ENCODE measurements around the gene LMO7. TPM values are rescaled to one million over a fixed set of nuclear protein-coding genes. Genes with fewer than 3 reads are reported as not detected.

The LMO7 gene
- total and polyA plus RNA-seq, 2 of the 13 experiments (the other 11 are each of a cell fraction or from before 2014, with no cell fraction given) = 34.0 to 121 TPM

GRCh38 chr13:75635101-75635827 is 866 bp upstream of the LMO7 start (continued):
- TF ChIP-seq CEBPB (IDR thresholded peaks at IDR 0.05; ENCODE audit: borderline replicate concordance, low read depth, low read length) = no peak
- TF ChIP-seq, protein P1, sequence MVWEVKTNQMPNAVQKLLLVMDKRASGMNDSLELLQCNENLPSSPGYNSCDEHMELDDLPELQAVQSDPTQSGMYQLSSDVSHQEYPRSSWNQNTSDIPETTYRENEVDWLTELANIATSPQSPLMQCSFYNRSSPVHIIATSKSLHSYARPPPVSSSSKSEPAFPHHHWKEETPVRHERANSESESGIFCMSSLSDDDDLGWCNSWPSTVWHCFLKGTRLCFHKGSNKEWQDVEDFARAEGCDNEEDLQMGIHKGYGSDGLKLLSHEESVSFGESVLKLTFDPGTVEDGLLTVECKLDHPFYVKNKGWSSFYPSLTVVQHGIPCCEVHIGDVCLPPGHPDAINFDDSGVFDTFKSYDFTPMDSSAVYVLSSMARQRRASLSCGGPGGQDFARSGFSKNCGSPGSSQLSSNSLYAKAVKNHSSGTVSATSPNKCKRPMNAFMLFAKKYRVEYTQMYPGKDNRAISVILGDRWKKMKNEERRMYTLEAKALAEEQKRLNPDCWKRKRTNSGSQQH (CRISPR knock-in tag; IDR thresholded peaks at IDR 0.05; ENCODE audit: low read depth) = no peak
- peak; percentile 67; the same call in 1 of the 2 replicates for TF ChIP-seq ZFY (CRISPR knock-in tag; IDR thresholded peaks at IDR 0.05)
- TF ChIP-seq ZSCAN22 (CRISPR knock-in tag; IDR thresholded peaks at IDR 0.05) = 0 out of 2 replicates have a peak, but pooled peaks have one; percentile 54
- TF ChIP-seq SP5 (CRISPR knock-in tag; IDR thresholded peaks at IDR 0.05; ENCODE audit: borderline replicate concordance, low read depth) = peak; percentile 72
- no peak for TF ChIP-seq USF2 (IDR thresholded peaks at IDR 0.05; ENCODE audit: low read depth, low read length)
- no peak for TF ChIP-seq USF2 (CRISPR knock-in tag; IDR thresholded peaks at IDR 0.05; ENCODE audit: borderline replicate concordance)
- no peak for TF ChIP-seq YEATS2 (CRISPR knock-in tag; IDR thresholded peaks at IDR 0.05; ENCODE audit: borderline replicate concordance)
- peak; percentile 99 for TF ChIP-seq ZNF343 (CRISPR knock-in tag; IDR thresholded peaks at IDR 0.05)
- TF ChIP-seq FOXP4 (CRISPR knock-in tag; IDR thresholded peaks at IDR 0.05) = no peak
- TF ChIP-seq ARNTL (CRISPR knock-in tag; IDR thresholded peaks at IDR 0.05) = peak; percentile 69; the same call in 1 of the 2 replicates
- peak; percentile 77 for TF ChIP-seq ZBTB7B (CRISPR knock-in tag; IDR thresholded peaks at IDR 0.05)
- peak; percentile 87 for TF ChIP-seq MAX (IDR thresholded peaks at IDR 0.05)
- TF ChIP-seq BORCS8-MEF2B (CRISPR knock-in tag; IDR thresholded peaks at IDR 0.05) = peak; percentile 92; the same call in 1 of the 2 replicates
- TF ChIP-seq, protein P2, sequence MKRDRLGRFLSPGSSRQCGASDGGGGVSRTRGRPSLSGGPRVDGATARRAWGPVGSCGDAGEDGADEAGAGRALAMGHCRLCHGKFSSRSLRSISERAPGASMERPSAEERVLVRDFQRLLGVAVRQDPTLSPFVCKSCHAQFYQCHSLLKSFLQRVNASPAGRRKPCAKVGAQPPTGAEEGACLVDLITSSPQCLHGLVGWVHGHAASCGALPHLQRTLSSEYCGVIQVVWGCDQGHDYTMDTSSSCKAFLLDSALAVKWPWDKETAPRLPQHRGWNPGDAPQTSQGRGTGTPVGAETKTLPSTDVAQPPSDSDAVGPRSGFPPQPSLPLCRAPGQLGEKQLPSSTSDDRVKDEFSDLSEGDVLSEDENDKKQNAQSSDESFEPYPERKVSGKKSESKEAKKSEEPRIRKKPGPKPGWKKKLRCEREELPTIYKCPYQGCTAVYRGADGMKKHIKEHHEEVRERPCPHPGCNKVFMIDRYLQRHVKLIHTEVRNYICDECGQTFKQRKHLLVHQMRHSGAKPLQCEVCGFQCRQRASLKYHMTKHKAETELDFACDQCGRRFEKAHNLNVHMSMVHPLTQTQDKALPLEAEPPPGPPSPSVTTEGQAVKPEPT (CRISPR knock-in tag; IDR thresholded peaks at IDR 0.05; ENCODE audit: low read depth) = peak; percentile 70; the same call in 1 of the 2 replicates
- 0 out of 2 replicates have a peak, but pooled peaks have one; percentile 79 for TF ChIP-seq KLF13 (CRISPR knock-in tag; IDR thresholded peaks at IDR 0.05)
- peak; percentile 84; the same call in 1 of the 2 replicates for TF ChIP-seq ZSCAN21 (CRISPR knock-in tag; IDR thresholded peaks at IDR 0.05; ENCODE audit: borderline replicate concordance)
- TF ChIP-seq IRX3 (CRISPR knock-in tag; IDR thresholded peaks at IDR 0.05; ENCODE audit: borderline replicate concordance, low read depth) = peak; percentile 88; the same call in 1 of the 2 replicates
- TF ChIP-seq KLF6 (CRISPR knock-in tag; IDR thresholded peaks at IDR 0.05) = no peak
- no peak for TF ChIP-seq JARID2 (CRISPR knock-in tag; IDR thresholded peaks at IDR 0.05; ENCODE audit: insufficient replicate concordance)
- TF ChIP-seq GLI4 (CRISPR knock-in tag; IDR thresholded peaks at IDR 0.05; ENCODE audit: borderline replicate concordance) = 0 out of 2 replicates have a peak, but pooled peaks have one; percentile 50

All from HepG2 (cell line).